HepG2 (cell line): ENCODE measurements around the gene WDR26. TPM values are rescaled to one million over a fixed set of nuclear protein-coding genes. Genes with fewer than 3 reads are reported as not detected.

ENCODE experiments used
- ATAC-seq: fragments of 200-7000 bp; cut with Tn5 transposase; 3 replicates; pipeline ENCODE4 v1.9.1; 2020; ENCODE audit warnings: mild to moderate bottlenecking, moderate library complexity
- BruUV-seq: library from RNA; stranded (reverse); fragments of 400-500 nt; replicated peaks from 2 replicates; lab custom pipeline; 2021; lab: Mats Ljungman, UMichigan
- CTCF ChIA-PET: fragments of 300-600 bp; formaldehyde crosslinking; extraction: SDS; loops from one replicate; lab custom pipeline; 2021; ENCODE audit warnings: low total read pairs, inconsistent platforms, low intra/inter-chr PET ratio; lab: Yijun Ruan, JAX
- POLR2A ChIA-PET: fragments of 350-600 bp; sonication (Branson Sonifier 250); formaldehyde crosslinking; loops from one replicate; lab custom pipeline; 2020; ENCODE audit warnings: antibody characterized with exemption, inconsistent platforms; lab: Yijun Ruan, JAX
- DNase-seq: peaks from one replicate; pipeline ENCODE4 v3.0.0-alpha.2; 2015; ENCODE audit warnings: low spot score
- FAIRE-seq: peaks from 3 replicates; lab custom pipeline; 2011; peaks lifted over from hg19 to GRCh38; lab: Jason Lieb, UNC
- H2AFZ ChIP-seq: one replicate; pipeline ENCODE4 v1.6.1; 2011; ENCODE audit warnings: low read length, inconsistent platforms
- H3K27ac ChIP-seq: fragments of 300-600 bp; 3 replicates; pipeline ENCODE4 v1.8.0; 2011; ENCODE audit warnings: mixed run types, mild to moderate bottlenecking, mixed read lengths, low read length, inconsistent platforms; ENCODE audit not compliant: insufficient read depth; ENCODE audit errors: extremely low read length
- H3K27me3 ChIP-seq, 2 experiments: fragments of 200-600 bp in 1 of 2; 2 replicates in 1 of 2; 3 replicates in 1 of 2; pipeline versions ENCODE4 v1.6.0 to v1.8.0; 2011; ENCODE audit warnings: low read length in 2 of 2, mild to moderate bottlenecking in 2 of 2, moderate library complexity in 2 of 2, inconsistent platforms in 1 of 2; ENCODE audit not compliant: insufficient read depth in 2 of 2, control insufficient read depth in 1 of 2
- H3K36me3 ChIP-seq, 2 experiments: fragments of 200-600 bp in 1 of 2; replicated peaks in 1 of 2; 2 replicates in 1 of 2; 3 replicates in 1 of 2; pipeline versions ENCODE4 v1.5.1 to v1.8.0; 2011; ENCODE audit warnings: low read length in 2 of 2, inconsistent platforms in 1 of 2; ENCODE audit not compliant: insufficient read depth in 2 of 2, control insufficient read depth in 1 of 2
- H3K4me1 ChIP-seq: 2 replicates; pipeline ENCODE4 v1.5.1; 2012; ENCODE audit warnings: low read length, inconsistent platforms; ENCODE audit not compliant: insufficient read depth
- H3K4me2 ChIP-seq: 2 replicates; pipeline ENCODE4 v1.6.0; 2011; ENCODE audit warnings: low read depth, low read length, inconsistent platforms
- H3K4me3 ChIP-seq, 3 experiments: fragments of 200-600 bp in 1 of 3; sonication (generic), shearing (Covaris generic) in 1 of 3; replicated peaks in 1 of 3; 2 replicates each; pipeline ENCODE4 v1.5.1; 2011 to 2016; ENCODE audit warnings: low read length in 3 of 3, inconsistent platforms in 2 of 3, low read depth in 2 of 3, mild to moderate bottlenecking in 2 of 3, control low read depth in 1 of 3, mixed read lengths in 1 of 3; ENCODE audit not compliant: insufficient read depth in 1 of 3
- H3K79me2 ChIP-seq: one replicate; pipeline ENCODE4 v1.6.1; 2011; ENCODE audit warnings: low read length, inconsistent platforms; ENCODE audit not compliant: insufficient read depth
- H3K9ac ChIP-seq: 2 replicates; pipeline ENCODE4 v1.6.0; 2011; ENCODE audit warnings: mild to moderate bottlenecking, low read depth, low read length, inconsistent platforms; ENCODE audit not compliant: insufficient read depth
- H3K9me3 ChIP-seq: 2 replicates; pipeline ENCODE4 v1.5.1; 2012; ENCODE audit warnings: mild to moderate bottlenecking, low read length
- H4K20me1 ChIP-seq: 2 replicates; pipeline ENCODE4 v1.6.0; 2011; ENCODE audit warnings: inconsistent platforms, mild to moderate bottlenecking, low read length, moderate library complexity; ENCODE audit not compliant: insufficient read depth
- BCL6 ChIP-seq: IDR thresholded peaks from 2 replicates; pipeline ENCODE4 v1.6.1; 2016; ENCODE audit warnings: missing genetic modification reagents, missing compliant biosample characterization
- CBX5 ChIP-seq: sonication (generic); formaldehyde crosslinking; IDR thresholded peaks from 2 replicates; pipeline ENCODE4 v1.4.0; 2020; ENCODE audit warnings: missing genetic modification reagents, borderline replicate concordance
- CC2D1A ChIP-seq: sonication (generic); formaldehyde crosslinking; IDR thresholded peaks from 2 replicates; pipeline ENCODE4 v1.8.1; 2023; ENCODE audit warnings: mild to moderate bottlenecking, missing genetic modification reagents
- HHEX ChIP-seq: IDR thresholded peaks from 2 replicates; pipeline ENCODE4 v1.6.1; 2016; ENCODE audit warnings: control low read depth
- HMGA1 ChIP-seq: sonication (generic); formaldehyde crosslinking; conservative IDR thresholded peaks from 2 replicates; pipeline ENCODE4 v1.4.0; 2020; ENCODE audit warnings: missing genetic modification reagents
- HOXD1 ChIP-seq: sonication (generic); formaldehyde crosslinking; IDR thresholded peaks from 2 replicates; pipeline ENCODE4 v1.5.0; 2020; ENCODE audit warnings: missing genetic modification reagents
- TSC22D2 ChIP-seq: sonication (generic); formaldehyde crosslinking; IDR thresholded peaks from 2 replicates; pipeline ENCODE4 v1.5.1; 2020; ENCODE audit warnings: missing genetic modification reagents, mild to moderate bottlenecking, borderline replicate concordance
- ZNF44 ChIP-seq: sonication (generic); formaldehyde crosslinking; IDR thresholded peaks from 2 replicates; pipeline ENCODE4 v1.5.1; 2020; ENCODE audit warnings: mild to moderate bottlenecking, missing genetic modification reagents
- ZSCAN20 ChIP-seq: sonication (generic); formaldehyde crosslinking; IDR thresholded peaks from 2 replicates; pipeline ENCODE4 v1.4.0; 2020; ENCODE audit warnings: missing genetic modification reagents, mild to moderate bottlenecking, borderline replicate concordance
- WGBS: methylation state at CpG from one replicate; pipeline ENCODE4 v1.1.6; 2017; ENCODE audit warnings: low lambda C conversion rate; 5-methylcytosine and 5-hydroxymethylcytosine counted together
- in situ Hi-C: cut with HindIII; loops from 2 replicates; pipeline ENCODE4 v1.10.0; 2017; ENCODE audit warnings: low pct_unique_long_range_greater_than_20kb; ENCODE audit not compliant: extremely low pct_ligation_motif_present
- intact Hi-C: fragments of 100-400 bp; cut with micrococcal nuclease; formaldehyde crosslinking; loops from one replicate; pipeline ENCODE4 v1.10.0; 2022; ENCODE audit not compliant: unreplicated experiment
- polyA plus RNA-seq, 8 experiments: library from polyadenylated mRNA; depleted of rRNA in 3 of 8; stranded (reverse) in 7 of 8; unstranded in 1 of 8; fragments of >200 nt; fragmentation: Illumina TruSeq in 4 of 8; extraction: Trizol in 4 of 8; gene quantifications; 2 replicates each; pipeline versions ENCODE4 v1.2.1 to v1.2.3, GENCODE V29; 2011 to 2016; ENCODE audit warnings: low read depth in 4 of 8, missing spikeins in 1 of 8, mixed read lengths in 1 of 8; ENCODE audit not compliant: insufficient read depth in 1 of 8
- total RNA-seq, 5 experiments: library from RNA; depleted of rRNA; stranded (reverse); fragments of >200 nt; fragmentation: Illumina TruSeq; extraction: Trizol; gene quantifications; 2 replicates each; pipeline ENCODE4 v1.2.3, GENCODE V29; 2016; ENCODE audit warnings: low read depth in 1 of 5
- TF ChIP-seq, protein P1 (sequence below): sonication (generic); formaldehyde crosslinking; IDR thresholded peaks from 2 replicates; pipeline ENCODE4 v1.4.0; 2020; ENCODE audit warnings: missing genetic modification reagents, borderline replicate concordance
- TF ChIP-seq, protein P2 (sequence below): sonication (generic); formaldehyde crosslinking; IDR thresholded peaks from 2 replicates; pipeline ENCODE4 v1.8.0; 2022; ENCODE audit warnings: missing genetic modification reagents, low read depth, mild to moderate bottlenecking, borderline replicate concordance

The WDR26 gene
- total and polyA plus RNA-seq, 2 of the 13 experiments (the other 11 are each of a cell fraction or from before 2014, with no cell fraction given), result 13.2 to 23.7 TPM

DNA sequence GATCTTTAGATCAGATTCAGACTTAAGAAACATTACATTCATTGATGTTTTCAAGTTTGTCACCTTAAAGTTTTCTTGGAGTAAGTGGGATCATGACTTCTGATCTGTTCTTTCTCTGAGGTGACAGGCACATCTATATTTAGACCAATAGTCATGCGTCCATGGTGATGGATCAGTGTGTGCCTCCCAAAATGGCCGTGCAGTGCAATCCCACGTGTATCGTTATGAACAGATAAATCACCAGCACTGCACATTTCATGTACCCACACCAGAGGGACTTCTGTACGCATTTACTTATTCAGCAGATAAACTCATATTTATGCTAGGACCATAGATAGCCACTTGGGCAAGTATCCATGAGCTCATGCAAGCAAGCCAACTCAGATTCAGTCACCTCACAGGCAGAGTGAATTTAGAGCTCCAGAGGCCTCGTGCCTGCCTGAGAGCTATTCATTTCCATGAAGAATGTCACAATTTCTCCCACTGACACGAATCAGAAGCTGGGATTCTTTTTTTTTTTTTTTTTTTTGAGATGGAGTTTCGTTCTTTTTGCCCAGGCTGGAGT, 13.9 kb upstream of the WDR26 start (continued):
- TF ChIP-seq TSC22D2 (CRISPR knock-in tag) (no peak), CBX5 (CRISPR knock-in tag) (no peak)

DNA sequence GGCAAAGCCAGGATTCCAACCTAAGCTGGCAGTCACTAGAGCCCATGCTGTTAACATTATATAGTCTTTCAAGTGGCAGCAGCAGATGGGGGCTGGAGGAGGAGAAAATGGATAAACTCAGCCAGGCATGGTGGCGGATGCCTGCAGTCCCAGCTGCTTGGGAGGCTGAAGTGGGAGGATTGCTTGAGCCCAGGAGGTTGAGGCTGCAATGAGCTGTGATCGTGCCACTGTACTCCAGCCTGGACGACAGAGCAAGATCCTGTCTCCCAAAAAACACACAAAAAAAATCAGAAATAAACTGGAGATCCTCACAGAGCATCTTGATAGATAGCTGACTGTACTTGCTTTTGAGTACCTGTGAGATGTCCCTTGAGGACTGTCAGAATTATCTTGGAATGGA, 13.4 kb upstream of the WDR26 start:
- WGBS, result 92% methylated on average over 3 of the region's 3 CpGs
- ATAC-seq, result no peak
- Histone ChIP-seq H3K4me1 (no peaks in the 10 kb centered on the region), H2AFZ (no peak overlapping the region), H3K9ac (no peak overlapping the region)
- intact Hi-C loops, result no loop called here
- CTCF ChIA-PET, result no interaction called here
- TF ChIP-seq HMGA1 (CRISPR knock-in tag) (no peak), ZNF44 (no peak), HHEX (CRISPR knock-in tag) (no peak), ZSCAN20 (CRISPR knock-in tag) (no peak), CC2D1A (CRISPR knock-in tag) (no peak), HOXD1 (CRISPR knock-in tag) (no peak), BCL6 (no peak)
- TF ChIP-seq, protein P1, sequence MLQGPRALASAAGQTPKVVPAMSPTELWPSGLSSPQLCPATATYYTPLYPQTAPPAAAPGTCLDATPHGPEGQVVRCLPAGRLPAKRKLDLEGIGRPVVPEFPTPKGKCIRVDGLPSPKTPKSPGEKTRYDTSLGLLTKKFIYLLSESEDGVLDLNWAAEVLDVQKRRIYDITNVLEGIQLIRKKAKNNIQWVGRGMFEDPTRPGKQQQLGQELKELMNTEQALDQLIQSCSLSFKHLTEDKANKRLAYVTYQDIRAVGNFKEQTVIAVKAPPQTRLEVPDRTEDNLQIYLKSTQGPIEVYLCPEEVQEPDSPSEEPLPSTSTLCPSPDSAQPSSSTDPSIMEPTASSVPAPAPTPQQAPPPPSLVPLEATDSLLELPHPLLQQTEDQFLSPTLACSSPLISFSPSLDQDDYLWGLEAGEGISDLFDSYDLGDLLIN (CRISPR knock-in tag), result no peak
- TF ChIP-seq, protein P2, sequence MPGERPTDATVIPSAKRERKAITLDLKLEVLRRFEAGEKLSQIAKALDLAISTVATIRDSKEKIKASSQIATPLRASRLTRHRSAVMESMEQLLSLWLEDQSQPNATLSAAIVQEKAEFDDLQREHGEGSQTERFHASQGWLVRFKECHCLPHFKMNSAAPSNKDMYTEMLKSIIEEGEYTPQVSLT (CRISPR knock-in tag), result no peak
- TF ChIP-seq, all 625 proteins: peak for 0
- H3K27me3 ChIP-seq, result no peaks in the 10 kb centered on the region
- POLR2A ChIA-PET, result no interaction called here
- in situ Hi-C loops, result no loop called here
- FAIRE-seq (no peak), DNase-seq (no peak)
- H3K4me2 ChIP-seq, result no peak overlapping the region
- no peaks in the 10 kb centered on the region for H3K36me3 ChIP-seq
- no peaks in the 10 kb centered on the region for H3K79me2 ChIP-seq
- H4K20me1 ChIP-seq, result no peaks in the 10 kb centered on the region
- H3K9me3 ChIP-seq, result no peaks in the 10 kb centered on the region
- H3K4me3 ChIP-seq, result no peak overlapping the region
- no TSS peak for BruUV-seq
- no peak overlapping the region for H3K27ac ChIP-seq
